KG1 (cell line): ENCODE measurements around the gene ZFAND2A.
"Not testable (repeated sequence)": the region's sequence is repeated elsewhere in the genome, so short reads cannot be mapped to it uniquely, and the experiment has no call there.

Source experiments
- DNase-seq: peaks from one replicate; lab custom pipeline; 2025; lab: John Stamatoyannopoulos, UW

The ZFAND2A gene

GRCh38 chr7:1175597-1175966, 15.6 kb upstream of the ZFAND2A start:
- DNase-seq: no peak

GRCh38 chr7:1174881-1175596, 15.0 kb upstream of the ZFAND2A start:
- DNase-seq: no peak

DNA sequence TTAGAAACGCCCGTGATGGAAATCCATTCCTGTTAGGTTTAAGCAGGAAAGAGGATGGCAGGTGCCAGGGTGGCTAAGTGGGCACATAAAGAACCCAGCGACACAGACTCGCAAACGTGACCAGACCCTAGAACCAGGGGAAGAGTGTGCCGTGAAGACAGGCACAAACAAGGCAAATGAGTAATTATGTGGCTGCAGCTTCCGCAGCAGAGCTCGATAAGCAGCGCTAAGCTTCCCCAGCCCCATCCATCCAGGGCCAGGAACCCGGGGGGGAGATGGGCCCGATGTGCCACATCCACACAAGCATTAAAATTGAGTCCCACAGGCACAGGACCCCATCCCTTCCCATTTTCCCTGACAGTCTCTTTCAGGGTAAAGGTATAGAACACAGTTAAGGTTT, 14.0 kb upstream of the ZFAND2A start:
- DNase-seq: no peak

DNA sequence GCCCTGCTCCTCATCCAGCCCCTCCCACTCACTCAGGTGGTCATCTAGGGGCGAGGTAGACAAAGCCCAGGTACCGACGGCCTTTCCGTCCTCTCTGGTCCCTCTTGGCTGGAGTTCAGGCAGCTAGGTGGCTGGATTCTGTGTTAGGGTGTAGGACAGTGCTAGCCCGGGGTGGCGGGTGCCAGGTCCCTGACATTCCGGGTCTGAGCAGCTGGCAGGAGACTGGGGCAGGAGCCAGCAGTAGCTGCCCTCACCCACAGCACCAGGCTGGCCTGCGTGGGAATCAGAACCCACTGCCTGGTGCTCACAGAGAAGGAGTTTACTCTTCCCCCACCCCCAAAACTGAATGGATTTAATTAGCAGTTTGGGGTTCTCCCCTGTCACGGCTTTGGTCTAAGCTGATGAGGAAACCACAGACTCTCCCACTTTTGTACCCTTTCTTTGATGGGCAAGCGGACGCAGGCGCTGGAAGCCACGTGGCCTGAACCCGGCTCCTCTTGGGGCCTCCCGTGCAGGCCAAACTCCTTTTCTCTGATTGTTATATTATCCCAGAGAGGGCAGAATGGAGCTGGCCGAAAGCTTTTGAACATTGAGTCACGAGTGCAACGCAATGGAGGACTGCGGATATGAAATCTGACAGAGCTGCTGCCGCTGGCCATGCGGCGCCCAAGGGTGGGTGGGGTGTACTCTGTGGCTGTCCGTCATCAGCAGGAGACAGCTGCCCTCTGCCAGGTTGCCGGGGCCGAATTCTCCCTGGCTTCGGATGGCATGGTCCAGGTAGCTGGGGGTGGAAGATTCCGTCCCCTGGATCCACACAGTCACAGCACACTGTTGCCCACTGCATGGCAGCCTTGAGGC, 12.9 kb upstream of the ZFAND2A start:
- no peak for DNase-seq

GRCh38 chr7:1171516-1171915, 11.5 kb upstream of the ZFAND2A start:
- not testable (repeated sequence) for DNase-seq

GRCh38 chr7:1170741-1171501, 10.9 kb upstream of the ZFAND2A start:
- no peak for DNase-seq

DNA sequence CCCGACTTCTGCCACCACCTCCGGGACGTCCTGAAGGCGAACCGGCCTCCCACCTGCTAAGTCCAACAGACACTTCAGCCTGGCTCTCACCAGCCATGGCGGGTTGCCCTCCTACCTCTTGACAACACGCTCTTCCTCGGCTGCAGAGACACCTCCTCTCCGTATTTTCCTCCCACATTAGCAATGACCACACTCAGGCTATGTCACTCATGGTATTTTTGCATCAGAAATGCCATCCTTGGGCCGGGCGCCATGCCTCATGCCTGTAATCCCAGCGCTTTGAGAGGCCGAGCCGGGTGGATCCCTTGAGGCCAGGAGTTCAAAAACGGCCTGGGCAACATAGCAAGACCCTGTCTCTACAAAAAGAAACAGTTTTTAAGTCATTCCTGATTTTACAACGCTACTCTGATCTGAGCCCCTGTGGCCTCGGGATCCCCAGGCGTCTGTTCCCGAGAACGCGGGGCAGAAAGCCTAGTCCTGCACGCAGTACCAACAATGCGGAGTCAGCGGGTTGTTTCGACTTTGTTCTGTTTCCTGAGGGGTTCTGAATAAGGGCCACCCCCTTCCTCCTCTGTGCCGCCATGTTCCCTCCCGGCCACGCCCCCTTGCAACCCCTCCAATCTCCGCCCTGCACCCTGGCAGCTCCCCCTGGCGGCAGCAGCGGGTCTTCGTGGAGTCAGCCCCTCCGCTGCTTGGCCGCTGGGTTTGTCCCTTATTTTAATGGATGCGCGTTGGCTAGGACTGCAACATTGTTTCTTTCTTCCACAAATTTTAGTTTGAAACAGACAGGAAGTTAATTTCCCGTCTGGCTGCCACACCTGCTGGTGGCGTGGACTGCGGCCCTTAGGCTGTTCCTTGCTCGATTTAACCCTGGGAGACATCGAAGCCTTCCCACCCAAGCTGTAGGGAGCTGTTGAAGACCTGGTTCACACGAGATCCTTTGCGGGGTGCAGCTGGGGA, 9.7 kb upstream of the ZFAND2A start:
- peak; percentile 74 for DNase-seq

- DNase-seq: no peak
These were observed 8.4 kb upstream of the ZFAND2A start for GRCh38 chr7:1168422-1168821.

GRCh38 chr7:1164436-1164835, 4.4 kb upstream of the ZFAND2A start:
- DNase-seq: no peak

DNA sequence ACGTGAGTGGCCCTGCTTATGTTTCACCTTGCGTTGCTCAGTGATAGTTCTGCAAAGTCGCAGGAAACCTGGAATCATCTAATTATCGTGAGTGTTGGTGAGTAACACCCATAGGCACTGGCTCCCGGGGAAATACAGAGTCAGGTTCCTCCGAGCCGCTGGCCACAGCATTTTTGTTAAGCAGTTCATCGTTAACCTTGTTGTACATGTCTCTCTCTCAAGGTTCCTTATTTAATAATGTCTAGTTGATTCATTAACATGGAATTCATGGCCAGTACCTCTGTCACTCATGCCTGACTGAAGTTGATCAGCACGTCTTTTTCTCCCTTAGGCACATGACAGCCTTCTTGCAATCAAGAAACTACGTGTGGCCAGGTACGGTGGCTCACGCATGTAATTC, 3.1 kb upstream of the ZFAND2A start:
- no peak for DNase-seq

DNA sequence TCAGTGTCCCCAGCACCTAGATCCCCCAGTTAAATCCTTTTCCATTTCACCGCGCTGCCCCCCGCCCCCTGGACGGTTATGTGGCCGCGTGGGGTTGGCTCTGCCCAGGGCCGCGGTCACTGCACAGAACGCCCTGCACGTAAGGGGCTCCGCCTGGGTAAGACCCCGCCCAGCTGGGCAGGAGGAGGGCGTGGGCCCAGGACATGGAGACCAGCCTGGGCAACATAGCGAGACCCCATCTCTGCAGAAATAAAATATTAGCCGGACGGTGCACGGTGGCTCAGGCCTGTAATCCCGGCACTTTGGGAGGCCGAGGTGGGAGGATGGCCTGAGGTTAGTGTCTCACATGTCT, 650 bp upstream of the ZFAND2A start:
- no peak for DNase-seq

DNA sequence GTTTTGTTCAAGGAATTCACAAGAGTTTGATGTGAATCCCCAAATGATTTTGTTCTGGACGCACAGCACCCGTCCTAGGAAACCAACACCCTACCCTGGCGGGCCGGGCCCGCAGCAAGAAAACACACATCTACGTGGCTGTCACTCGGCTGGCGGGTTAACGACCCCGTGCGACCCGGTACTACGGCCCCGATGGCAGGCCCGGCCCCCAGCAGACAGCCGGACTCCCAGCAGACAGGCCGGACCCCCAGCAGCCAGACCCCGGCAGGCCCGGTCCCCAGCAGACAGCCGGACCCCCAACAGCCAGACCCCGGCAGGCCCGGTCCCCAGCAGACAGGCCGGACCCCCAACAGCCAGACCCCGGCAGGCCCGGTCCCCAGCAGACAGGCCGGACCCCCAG, 765 bp downstream of the ZFAND2A start:
- not testable (repeated sequence) for DNase-seq

DNA sequence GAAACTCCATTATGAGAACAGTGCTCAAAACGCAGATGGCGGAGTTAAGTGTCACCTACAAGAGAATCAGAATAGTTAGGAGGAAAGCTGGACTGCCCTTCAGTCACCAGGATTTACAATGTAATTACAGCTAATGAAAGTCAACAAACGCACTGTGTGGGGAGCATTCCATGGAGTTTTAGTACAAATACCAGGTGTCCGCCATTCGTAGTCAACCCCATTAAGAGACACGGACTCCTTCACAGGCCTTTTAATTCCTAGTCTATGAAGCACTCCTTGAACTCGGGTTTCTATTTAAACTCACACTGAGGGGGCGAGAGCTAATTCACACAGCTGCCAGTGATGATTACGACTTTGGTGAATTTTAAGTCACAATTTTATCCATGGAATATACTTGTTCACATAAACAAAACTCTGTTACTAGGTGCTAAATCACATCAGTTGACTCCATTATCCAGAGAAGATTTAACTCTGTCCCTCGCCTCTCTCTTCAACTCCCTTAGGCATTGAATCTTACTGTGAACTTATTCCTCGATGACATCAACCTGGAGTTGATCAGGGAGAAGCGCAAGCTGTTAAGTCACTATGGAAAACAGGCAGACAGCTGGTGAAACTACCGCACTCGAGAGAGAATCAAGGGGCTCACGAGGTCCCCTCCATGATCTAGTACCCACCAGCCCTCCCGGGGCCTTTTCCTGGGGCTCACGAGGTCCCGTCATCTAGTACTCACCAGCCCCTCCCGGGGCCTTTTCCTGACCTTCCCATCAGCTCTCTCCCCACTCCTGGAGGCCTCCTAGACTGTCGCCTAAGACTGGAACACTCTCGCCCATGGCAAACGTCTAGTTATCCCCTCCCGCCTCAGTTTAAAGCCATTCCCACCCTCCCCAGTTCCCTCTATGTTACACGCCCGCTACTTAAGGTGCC, 1.5 kb downstream of the ZFAND2A start:
- no peak for DNase-seq

DNA sequence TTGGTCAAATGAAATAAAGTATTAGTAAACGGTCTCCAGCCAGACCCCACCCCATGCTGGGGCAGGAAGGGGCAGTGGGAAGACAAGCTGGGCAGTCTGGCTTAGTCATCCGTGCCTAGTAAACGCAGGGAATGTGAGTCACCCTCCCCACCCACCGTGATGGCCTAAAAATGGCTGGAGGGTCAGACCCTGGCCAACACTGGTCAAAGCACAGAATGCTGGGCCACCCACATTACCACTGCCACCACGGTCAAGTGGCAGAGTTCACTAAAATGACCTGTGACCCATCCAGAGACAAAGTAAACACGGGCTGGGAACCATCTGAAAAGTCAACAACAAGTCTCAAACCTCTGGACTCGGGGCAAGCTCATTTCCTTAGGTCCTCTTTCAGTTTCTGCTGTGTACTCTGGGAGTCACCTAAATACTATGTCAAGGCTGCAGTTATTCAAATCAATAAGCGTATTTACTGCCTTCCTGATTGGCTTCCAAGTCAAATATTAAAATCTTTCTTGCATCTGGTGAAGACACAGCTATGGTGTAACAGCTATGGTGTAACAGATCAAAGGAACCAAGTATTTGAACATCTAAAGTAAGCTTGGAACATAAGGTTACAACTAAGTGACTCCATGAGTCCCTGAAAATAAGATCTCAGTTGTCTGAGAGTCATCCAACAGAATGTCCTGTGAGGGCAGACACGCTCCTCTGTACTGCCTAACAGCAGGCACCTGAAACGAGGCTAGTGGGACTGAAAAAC, 3.0 kb downstream of the ZFAND2A start:
- no peak for DNase-seq

- not testable (repeated sequence) for DNase-seq
These were observed 3.9 kb downstream of the ZFAND2A start for GRCh38 chr7:1155818-1156781.

DNA sequence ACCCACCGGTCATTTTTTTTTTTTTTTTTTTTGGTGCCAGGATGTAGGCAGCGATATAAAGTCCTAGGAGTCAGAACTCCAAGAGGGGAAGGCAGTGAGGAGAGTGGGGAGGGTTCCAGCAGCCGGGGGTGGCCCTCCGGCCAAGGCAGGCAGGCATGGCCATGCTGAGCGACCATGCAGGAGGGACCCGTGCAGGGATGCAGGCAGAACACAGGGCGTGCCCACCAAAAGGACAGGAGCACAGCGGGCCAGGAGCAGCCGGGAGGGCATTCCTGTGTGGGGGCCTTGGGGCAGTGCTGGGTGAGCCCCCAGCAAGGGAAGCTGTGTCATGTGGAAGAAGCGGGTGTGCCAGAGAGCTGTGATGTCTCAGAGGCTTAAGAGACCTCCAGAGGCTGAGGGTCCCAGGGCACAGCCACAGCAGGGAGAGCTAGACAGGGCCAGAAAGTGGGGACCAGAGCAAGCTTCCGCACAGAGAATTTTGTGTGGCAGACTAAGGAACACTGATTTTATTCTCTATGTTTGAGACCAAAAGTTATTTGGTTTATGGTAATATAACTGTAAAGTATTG, 5.7 kb downstream of the ZFAND2A start:
- no peak for DNase-seq

GRCh38 chr7:1152492-1152891, 7.5 kb downstream of the ZFAND2A start:
- no peak for DNase-seq
